GM19395 (cell line): Measurements from ENCODE around the gene FAM47E.
"Not testable (repeated sequence)": the region's sequence is repeated elsewhere in the genome, so short reads cannot be mapped to it uniquely, and the experiment has no call there.

Experiments
- ATAC-seq: cut with Tn5 transposase; IDR thresholded peaks from one replicate; pipeline ENCODE4 v1.9.1; 2021; ENCODE audit warnings: mild to moderate bottlenecking, moderate library complexity; ENCODE audit not compliant: unreplicated experiment

FAM47E gene

DNA sequence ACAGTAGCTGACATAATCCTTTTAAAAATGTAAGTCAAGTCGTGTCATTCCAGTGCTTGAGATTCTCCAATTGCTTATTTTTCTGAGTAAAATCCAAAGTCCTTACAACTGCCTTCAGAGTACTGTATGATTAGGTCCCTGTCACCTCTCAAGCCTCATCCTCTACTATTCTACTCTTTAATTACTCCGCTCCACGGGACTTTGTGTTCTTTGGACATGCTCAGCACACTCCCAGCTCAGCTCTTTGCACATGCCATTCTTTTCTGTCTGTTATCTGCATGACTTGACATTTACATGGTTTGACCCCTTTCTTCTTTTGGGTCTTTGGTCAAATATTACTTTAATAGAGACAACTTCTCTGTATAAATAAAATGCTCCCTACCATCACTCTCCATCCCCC lies 15.1 kb downstream of the FAM47E start:
- ATAC-seq: no peak

DNA sequence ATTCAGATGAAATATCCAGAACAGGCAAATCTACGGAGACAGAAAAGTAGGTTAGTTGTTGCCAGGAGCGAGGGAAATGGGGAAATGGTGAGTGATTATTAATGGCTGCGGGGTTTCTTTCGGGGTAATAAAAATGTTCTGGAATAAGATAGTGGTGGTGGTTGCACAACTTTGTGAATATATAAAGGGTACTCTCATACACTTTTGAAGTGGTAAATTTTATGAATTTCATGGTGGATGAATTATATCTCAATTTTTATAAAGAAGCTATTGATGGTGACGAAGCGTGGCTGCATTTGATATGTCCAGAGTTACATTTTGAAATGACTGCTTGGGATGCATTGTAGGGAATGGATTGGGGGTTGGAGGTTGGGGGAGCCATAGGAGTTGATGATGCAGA lies 16.3 kb downstream of the FAM47E start:
- no peak for ATAC-seq

DNA sequence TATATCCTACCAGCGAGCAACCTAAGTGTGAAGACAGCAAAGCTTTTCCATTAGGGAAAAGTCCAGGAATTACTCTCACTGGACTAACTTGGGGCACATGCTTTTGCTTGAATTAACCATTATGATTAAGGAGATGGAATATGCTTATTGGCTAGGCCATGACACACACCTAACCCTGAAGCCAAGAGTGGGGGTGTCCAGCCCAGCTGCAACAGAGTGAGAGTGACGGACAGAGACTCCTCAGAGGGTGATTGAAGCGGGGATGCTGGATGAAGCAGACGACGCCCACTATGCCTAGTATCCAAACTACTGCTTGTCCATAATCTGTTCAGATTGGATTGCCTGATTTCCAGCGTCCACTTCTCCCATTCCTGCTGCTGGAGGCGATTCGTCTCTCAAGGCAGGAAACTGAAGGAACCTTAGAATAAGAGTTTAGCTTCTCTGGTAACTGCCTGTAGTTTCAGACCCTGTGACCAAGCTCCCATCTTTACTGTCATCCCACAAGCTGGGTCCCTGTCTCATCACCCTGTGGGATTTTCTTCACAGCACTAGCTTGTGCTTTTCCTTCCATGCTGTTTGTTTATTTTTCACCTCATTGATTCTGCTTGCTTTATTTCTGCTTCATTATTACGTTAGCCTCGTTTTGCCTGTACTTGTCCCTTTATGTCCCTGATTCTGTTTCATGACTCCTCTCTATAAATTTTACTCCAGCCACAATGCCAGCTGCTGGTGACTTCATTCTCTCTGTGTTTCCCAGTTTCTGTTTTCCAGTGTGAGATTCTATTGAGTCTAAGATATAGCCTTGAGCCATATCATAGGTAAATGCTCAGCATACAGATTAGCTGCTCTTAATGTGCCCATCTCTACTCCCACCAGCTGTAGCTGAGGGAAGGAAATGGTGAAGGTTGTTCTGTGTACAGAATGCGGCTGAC lies 19.0 kb downstream of the FAM47E start:
- ATAC-seq: no peak

DNA sequence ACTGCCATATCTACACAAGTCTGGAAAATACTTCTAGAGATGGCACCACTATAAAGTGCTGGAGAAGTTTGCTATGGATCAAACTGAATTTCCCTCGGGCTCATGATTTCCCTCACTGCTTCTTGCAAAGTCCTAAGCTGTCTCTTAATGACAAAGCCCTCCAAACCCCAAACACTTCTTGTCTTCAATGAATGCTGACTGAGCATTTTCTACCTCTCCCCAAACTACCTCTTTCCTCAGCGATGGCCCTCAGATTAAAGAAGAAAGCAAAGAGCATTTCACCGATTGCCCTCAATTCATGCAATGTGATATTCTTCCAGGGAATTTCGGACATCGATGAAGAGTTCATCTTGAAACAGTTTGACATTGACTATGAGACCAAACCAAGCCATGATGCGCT lies 19.7 kb downstream of the FAM47E start:
- ATAC-seq: no peak

DNA sequence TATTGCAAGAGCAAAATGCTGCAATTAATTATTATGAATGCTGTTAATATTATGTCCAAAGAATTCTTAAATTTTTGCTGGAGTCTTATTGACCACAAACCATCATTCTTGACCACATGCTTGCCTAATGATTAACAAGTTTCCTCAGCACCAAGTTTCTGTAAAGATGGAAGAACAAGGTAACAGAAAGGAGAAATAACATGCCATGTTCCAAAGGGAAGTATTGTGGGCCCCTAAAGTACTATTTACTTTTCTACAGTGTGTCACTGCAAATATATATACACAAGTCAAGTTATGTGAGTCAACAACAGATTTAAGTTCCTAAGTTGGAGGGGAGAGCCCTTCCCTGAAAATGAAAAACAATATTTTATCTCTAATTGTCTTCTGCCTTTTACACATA lies 20.6 kb downstream of the FAM47E start:
- no peak for ATAC-seq

DNA sequence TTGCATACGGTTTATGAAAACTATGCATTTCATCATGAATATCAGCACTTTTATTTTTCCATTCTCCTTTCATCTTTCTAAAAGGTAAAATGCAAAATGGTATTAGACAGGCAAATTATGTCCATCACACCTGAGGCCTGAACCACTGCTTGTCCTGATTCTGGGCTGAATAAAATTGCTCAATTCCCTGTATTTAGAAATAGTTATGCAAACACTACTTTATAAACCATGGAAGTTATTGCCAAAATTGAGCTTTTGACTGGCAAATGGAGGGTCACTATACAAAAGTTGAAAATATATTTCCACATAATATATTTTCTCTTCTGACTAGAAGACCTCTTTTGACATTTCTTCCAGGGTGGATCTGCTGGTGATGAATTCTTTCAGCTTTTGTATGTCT lies 21.1 kb downstream of the FAM47E start:
- no peak for ATAC-seq

DNA sequence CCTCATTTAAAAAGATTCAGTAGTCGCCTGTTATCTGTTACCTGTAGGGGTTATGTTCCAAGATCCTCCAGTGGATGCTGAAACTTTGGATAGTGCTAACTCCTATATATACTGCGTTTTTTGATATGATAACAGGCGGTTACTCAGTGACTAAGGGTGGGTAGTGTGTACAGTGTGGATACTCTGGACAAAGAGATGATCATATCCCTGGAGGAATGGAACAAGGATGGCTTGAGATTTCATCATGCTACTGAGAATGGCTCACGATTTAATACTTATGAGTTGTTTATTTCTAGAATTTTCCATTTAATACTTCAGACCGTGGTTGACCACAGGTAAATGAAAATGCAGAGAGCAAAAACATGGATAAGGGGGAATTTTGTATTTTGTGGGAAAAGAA lies 21.5 kb downstream of the FAM47E start:
- ATAC-seq: no peak

DNA sequence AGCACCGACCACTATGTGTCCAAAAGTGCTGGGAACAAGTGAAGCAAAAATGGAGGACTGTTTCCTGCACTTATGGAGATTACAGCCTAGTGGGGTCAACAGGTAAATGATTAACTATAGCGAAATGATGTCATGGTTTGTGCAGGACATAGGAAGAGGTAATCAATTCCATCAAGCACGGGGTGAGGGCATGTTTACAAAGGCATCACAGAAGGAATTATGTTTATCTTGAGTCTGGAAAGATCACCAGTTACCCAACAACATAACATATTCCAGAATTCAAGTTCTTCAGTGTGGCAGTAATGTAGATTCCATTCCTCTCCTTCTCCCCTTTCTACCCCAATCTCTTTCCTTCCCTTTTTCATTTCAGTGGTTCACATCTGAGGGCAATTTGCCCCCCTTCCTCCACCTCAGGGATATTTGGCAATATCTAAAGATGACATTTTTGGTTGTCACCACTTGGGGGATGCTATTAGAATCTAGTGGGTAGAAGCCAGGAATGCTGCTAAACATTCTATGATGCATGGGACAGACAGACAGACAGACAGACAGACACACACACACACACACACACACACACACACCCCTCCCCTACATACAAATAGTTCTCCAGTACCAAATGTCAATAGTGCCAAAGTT lies 24.1 kb downstream of the FAM47E start:
- ATAC-seq: no peak

DNA sequence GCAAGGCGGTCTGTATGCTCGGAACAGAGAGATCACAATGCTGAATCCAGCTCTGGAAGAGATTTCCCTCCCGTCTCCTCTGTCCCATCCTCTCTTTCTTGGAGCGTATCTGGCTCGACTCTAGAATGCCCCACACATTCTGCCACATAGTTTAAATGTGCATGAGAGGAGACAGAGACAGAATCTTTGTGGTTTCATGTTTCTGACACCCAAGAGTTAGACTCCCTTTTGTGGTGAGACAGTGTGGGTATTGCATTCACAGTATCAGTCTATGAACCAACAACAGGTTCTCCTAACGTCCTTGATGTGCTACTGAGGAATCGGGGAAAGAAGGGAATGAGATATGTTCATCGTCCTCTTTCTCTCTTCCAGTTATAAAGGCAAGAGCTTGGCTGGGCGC lies 25.3 kb downstream of the FAM47E start:
- no peak for ATAC-seq

DNA sequence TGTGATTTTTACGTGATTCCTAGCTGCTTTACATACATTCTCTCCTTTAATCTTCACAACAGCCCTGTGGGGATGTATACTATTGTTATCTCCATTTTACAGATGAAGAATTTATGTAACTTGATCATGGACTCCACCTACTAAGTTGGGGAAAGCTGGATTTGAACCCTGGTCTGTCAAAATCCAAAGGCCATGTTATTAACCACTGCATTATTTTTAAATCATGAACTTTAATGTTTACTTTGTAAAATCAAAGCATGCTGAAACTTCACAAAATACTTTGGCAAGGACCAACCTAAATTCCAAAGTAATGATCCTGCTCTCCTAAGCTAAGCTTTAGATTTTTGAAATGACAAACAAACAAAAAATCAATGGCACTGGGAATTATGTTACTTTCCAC lies 26.1 kb downstream of the FAM47E start:
- ATAC-seq: no peak

DNA sequence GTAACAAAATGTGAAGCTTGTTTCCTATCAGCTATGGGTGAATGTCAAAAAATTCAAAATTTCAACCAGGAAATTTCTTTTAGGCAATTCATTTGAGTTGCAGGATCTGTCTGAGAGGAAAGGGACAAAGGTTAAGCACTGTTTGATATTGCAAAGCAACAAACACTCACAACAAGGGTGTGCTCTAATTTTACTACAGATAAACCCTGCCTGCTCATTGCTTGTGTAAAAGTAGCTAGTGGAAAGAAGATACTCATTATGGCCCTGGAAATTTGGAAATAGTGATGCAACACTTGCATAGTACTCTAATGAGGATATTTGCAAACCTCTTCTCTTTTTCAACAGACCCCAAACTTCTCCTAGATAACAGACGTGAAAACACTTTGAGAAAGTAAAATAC lies 27.1 kb downstream of the FAM47E start:
- ATAC-seq: no peak

DNA sequence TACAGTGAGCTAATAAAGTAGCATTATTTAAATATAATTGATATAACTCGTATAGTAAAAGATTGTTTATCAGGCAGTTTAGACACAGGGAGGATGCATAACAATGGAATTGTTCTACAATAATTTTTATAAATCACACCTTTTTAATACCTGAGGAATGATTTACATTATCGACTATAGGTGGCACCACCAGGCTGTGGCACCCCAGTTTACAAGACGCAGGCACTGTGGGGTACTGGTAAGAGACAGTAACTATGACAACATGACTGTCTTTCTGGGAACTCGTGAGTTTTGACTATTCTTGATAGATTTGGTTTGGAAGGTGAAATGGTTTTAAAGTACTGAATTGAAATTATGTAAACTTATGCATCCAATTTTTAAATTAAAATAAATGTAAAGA lies 27.9 kb downstream of the FAM47E start:
- no peak for ATAC-seq

DNA sequence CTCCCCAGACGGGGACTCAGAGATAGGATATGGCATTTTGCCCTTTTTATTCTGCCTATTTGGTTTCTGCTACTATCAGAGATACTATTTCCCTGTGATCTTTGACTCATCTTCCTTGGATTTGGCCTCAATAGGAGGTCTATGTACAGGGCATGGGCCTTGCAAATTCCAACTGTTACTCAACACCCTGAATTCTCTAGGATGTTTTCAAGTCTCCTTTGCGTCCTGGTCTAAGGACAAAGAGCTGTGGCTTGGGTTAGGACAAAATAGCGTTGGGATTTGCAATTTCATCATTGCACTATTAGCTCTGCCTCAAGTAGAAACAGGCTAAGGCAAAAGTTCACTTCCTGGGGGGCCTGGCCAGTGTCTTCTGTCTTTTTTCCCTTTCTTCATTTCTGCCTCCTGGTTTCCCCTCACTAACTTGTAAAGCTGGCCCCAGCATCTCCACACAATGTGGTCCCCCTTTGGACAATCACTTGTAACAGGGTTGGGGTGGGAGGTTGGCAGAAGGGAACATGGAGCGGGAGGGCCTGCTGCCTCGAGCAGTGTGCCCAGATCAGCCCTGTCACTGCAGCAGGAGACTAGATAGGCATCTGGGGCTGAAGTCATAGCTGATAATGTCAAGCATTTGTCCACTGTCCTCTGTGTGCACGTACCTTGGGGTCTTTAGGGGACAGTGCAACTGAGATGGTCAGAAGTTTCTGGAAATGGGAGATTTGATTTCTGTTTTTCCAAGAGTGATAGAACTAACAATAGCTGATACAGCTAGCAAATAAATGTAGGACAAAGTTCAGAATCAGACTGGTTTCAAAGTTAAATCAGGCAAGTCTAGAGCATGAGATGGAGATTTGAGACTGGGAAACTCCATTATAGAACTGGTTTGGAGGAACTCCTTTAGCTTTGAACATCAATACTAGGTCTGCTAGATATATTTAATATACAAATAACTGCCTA lies 29.2 kb downstream of the FAM47E start:
- ATAC-seq: no peak

DNA sequence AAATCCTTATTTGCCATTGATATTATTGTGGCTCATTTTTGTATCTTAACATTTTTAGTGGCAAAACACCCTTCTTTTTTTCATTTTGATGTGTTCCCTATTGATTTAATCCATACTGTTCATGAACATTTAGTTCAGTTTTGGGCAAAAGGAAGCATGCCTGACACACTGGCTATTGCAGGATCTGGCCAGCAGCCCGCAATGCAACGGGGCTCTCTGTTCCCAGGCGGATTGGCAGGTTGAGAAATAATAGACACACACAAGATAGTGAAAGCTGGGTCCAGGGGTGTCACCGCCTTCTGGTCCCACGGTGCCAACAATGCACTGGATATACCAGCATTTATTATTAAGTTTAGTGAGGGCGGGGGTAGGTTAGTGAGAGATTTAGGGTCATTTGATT lies 30.1 kb downstream of the FAM47E start:
- ATAC-seq: not testable (repeated sequence)

DNA sequence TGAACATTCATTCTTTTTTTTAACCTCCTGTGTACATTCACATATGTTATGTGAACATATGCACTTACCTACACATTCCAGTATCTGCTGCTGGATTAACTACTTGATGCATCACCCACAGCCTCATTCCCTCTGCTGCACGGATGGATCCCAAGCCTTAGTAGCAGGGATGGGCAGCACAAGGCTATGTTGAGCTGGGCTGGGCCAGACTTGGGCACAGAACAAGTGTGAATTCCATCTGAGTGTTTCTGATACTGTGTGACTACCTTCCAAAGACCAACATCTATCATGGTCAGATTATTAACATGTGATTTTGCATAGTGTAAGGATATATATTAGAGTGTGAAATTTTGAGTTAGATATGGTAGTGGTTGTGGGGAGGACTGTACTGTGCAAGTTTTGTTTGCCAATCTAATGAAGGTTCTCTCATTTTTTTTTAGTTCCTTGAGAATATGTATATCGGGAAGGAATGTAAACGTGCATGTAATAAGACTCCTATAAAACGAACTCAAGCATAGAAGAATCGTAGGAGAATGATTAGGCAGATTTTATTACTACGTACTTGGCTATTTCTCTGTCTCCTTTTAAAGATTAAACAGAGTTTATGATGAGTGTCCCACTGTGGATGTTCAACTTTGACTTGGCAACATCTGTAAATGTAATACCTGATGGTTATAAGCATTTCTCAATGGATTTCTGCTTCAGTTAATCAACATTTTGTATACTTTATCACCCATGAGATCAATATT lies 31.6 kb downstream of the FAM47E start:
- no peak for ATAC-seq

DNA sequence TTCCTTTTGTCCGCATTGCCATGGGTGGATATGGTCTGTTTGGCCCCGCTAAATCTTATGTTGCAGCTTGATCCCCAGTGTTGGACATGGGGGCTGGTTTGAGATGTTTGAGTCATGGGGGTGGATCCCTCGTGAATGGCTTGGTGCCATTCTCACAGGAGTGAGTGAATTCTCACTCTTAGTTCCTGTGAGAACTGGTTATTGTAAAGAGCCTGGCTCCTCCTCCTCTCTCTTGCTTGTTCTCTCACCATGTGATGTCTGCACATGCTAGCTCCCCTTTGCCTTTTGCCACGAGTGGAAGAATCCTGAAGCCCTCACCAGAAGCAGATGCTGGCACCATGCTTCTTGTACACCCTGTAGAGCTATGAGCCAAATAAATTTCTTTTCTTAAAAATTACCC lies 32.4 kb downstream of the FAM47E start:
- no peak for ATAC-seq

DNA sequence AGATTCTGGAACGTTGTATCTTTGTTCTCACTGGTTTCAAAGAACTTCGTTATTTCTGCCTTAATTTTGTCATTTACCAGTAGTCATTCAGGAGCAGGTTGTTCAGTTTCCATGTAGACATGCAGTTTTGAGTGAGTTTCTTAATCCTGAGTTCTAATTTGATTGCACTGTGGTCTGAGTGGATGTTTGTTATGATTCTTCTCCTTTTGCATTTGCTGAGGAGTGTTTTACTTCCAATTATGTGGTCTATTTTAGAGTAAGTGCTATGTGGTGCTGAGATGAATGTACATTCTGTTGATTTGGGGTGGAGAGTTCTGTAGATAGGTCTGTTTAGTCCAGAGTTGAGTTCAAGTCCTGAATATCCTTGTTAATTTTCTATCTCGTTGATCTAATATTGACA lies 36.3 kb downstream of the FAM47E start:
- not testable (repeated sequence) for ATAC-seq

DNA sequence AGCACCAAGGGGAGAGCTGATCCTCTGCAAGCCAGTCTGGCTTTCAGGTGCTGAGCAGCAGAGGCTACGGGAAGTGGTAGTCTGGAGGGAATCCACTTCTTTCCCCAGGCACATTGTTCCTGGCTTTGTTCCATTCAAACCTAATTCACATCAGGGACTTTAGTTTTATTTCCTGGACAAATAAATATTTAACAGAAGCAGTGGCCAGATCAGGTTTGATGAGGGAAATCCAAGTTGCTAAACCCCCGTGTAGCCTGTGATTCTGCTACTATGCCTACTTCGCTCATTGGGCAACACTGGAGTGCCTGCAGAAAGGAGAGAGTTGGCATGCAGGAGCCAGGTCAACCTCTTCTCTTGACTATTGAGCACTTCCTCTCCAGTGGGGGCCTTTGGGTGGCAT lies 41.2 kb downstream of the FAM47E start:
- no peak for ATAC-seq

DNA sequence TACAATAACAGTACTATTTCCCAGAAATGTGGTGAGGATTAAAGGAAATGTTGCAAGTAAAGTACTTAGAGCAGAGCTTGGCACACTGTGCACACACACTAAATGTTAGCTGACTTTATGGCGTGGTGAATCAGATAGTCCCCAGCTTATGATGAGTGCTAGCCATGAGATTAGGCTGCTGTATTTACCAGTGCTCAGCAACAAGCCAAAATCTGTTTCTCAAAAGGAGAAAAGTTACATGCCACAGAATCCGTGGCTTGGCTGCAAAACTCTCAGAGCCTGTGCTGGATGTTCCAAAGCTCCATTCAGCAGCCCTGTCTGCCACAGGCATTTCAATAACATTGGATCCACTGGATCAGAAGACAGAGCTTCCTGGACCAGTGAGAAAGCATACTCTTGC lies 42.3 kb downstream of the FAM47E start:
- ATAC-seq: no peak

DNA sequence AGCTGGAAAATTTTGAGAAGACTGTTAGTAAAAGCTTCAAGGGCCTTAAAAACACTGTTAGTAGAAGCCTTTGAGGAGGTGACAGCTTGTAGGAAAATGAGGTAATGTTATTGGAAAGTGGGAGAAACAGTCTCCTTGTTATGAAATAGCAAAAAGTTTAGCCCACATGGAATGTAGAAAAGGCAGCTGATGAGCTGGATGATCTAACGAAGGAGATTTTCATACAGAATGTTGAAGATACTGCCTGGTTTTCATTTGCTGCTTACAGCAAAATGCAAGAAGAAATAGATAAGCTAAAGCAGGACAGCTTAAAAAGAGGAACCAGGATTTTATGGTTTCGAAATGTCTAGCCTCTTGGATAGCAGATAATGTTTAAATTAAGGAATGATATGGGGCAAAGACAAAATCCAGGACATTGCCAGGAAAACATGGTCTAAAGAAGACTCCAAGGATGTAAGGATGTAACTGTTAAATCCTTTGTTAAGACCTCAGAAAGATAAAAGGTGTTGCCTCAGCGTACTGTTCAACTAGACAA lies 44.8 kb downstream of the FAM47E start:
- ATAC-seq: no peak
